Karpas-422 (cell line): ENCODE results near the gene DDX10. TPM values are rescaled to one million over a fixed set of nuclear protein-coding genes. Genes with fewer than 3 reads are reported as not detected.
"Not testable (repeated sequence)": the region's sequence is repeated elsewhere in the genome, so short reads cannot be mapped to it uniquely, and the experiment has no call there.

Source experiments
- DNase-seq: peaks from one replicate; pipeline ENCODE4 v3.0.0-alpha.2; 2015
- H2AFZ ChIP-seq: fragments of 200-600 bp; sonication (generic); 2 replicates; pipeline ENCODE4 v1.6.1; 2014; ENCODE audit warnings: antibody characterized with exemption, low read length, mixed read lengths
- H3K27ac ChIP-seq: fragments of 200-600 bp; sonication (generic); 2 replicates; pipeline ENCODE4 v1.5.1; 2014; ENCODE audit warnings: mild to moderate bottlenecking, low read length, moderate library complexity
- H3K27me3 ChIP-seq: fragments of 200-600 bp; sonication (generic); 2 replicates; pipeline ENCODE4 v1.6.1; 2014; ENCODE audit warnings: low read length, mixed read lengths
- H3K36me3 ChIP-seq: fragments of 200-600 bp; sonication (generic); 2 replicates; pipeline ENCODE4 v1.6.1; 2014; ENCODE audit warnings: low read length, mixed read lengths; ENCODE audit not compliant: insufficient read depth
- H3K4me1 ChIP-seq: fragments of 200-600 bp; sonication (generic); 2 replicates; pipeline ENCODE4 v1.6.1; 2014; ENCODE audit warnings: mild to moderate bottlenecking, low read length, mixed read lengths
- H3K4me2 ChIP-seq: fragments of 200-600 bp; sonication (generic); 2 replicates; pipeline ENCODE4 v1.6.1; 2014; ENCODE audit warnings: low read length, low read depth, mild to moderate bottlenecking; ENCODE audit not compliant: poor library complexity, severe bottlenecking
- H3K4me3 ChIP-seq: fragments of 200-600 bp; sonication (generic); 2 replicates; pipeline ENCODE4 v1.5.1; 2014; ENCODE audit warnings: mild to moderate bottlenecking, antibody characterized with exemption, low read length, mixed read lengths
- H3K79me2 ChIP-seq: fragments of 200-600 bp; sonication (generic); 2 replicates; pipeline ENCODE4 v1.6.1; 2014; ENCODE audit warnings: mild to moderate bottlenecking, low read length, mixed read lengths
- H3K9ac ChIP-seq: fragments of 200-600 bp; sonication (generic); 2 replicates; pipeline ENCODE4 v1.6.0; 2014; ENCODE audit warnings: low read length
- H3K9me2 ChIP-seq: fragments of 200-600 bp; sonication (generic), shearing (Covaris generic); replicated peaks from 2 replicates; pipeline ENCODE4 v1.6.0; 2014; ENCODE audit warnings: mild to moderate bottlenecking, low read length, moderate library complexity; ENCODE audit not compliant: insufficient read depth
- H3K9me3 ChIP-seq: fragments of 300-700, 200-600 bp; sonication (generic); 2 replicates; pipeline ENCODE4 v1.6.1; 2014; ENCODE audit warnings: low read length, mixed read lengths
- H4K20me1 ChIP-seq: fragments of 200-600 bp; sonication (generic); 2 replicates; pipeline ENCODE4 v1.6.1; 2014; ENCODE audit warnings: mild to moderate bottlenecking, antibody characterized with exemption, low read length, low read depth; ENCODE audit not compliant: insufficient read depth
- total RNA-seq: library from RNA; depleted of rRNA; stranded (reverse); fragments of >200 nt; shearing (Covaris generic); gene quantifications from 2 replicates; pipeline ENCODE4 v1.2.3, GENCODE V29; 2014; ENCODE audit warnings: low replicate concordance

Gene DDX10
- total RNA-seq, 1 experiment from 2014 or later, result 103 TPM

GRCh38 chr11:108813086-108813485 lies 148.2 kb downstream of the DDX10 start:
- DNase-seq, result no peak
- no peak overlapping the region for H3K9ac ChIP-seq
- H3K79me2 ChIP-seq, result peaks cover 96% of the 10 kb centered on the region
- no peaks in the 10 kb centered on the region for H4K20me1 ChIP-seq
- no peak overlapping the region for H2AFZ ChIP-seq
- no peaks in the 10 kb centered on the region for H3K9me2 ChIP-seq
- H3K27me3 ChIP-seq, result no peaks in the 10 kb centered on the region
- no peaks in the 10 kb centered on the region for H3K9me3 ChIP-seq
- no peak overlapping the region for H3K4me2 ChIP-seq
- H3K4me3 ChIP-seq, result no peak overlapping the region
- H3K36me3 ChIP-seq, result no peaks in the 10 kb centered on the region
- H3K27ac ChIP-seq, result no peak overlapping the region
- H3K4me1 ChIP-seq, result no peaks in the 10 kb centered on the region

GRCh38 chr11:108817976-108818375 lies 153.1 kb downstream of the DDX10 start:
- Histone ChIP-seq H3K9me2 (no peaks in the 10 kb centered on the region), H3K4me3 (no peak overlapping the region), H3K27me3 (no peaks in the 10 kb centered on the region), H3K4me2 (no peak overlapping the region), H3K79me2 (peaks cover 93% of the 10 kb centered on the region), H3K4me1 (no peaks in the 10 kb centered on the region), H3K9ac (no peak overlapping the region), H2AFZ (no peak overlapping the region), H4K20me1 (no peaks in the 10 kb centered on the region), H3K9me3 (no peaks in the 10 kb centered on the region), H3K27ac (no peak overlapping the region), H3K36me3 (no peaks in the 10 kb centered on the region)
- DNase-seq, result no peak

GRCh38 chr11:108818971-108819370 lies 154.1 kb downstream of the DDX10 start:
- H3K9me2 ChIP-seq, result no peaks in the 10 kb centered on the region
- no peak for DNase-seq
- H2AFZ ChIP-seq, result no peak overlapping the region
- no peak overlapping the region for H3K4me3 ChIP-seq
- no peak overlapping the region for H3K27ac ChIP-seq
- no peaks in the 10 kb centered on the region for H3K9me3 ChIP-seq
- no peaks in the 10 kb centered on the region for H3K4me1 ChIP-seq
- H3K79me2 ChIP-seq, result peaks cover 93% of the 10 kb centered on the region
- H3K27me3 ChIP-seq, result no peaks in the 10 kb centered on the region
- H3K4me2 ChIP-seq, result no peak overlapping the region
- no peak overlapping the region for H3K9ac ChIP-seq
- no peaks in the 10 kb centered on the region for H3K36me3 ChIP-seq
- no peaks in the 10 kb centered on the region for H4K20me1 ChIP-seq

GRCh38 chr11:108819957-108820356 lies 155.1 kb downstream of the DDX10 start:
- Histone ChIP-seq H3K79me2 (peaks cover 93% of the 10 kb centered on the region), H3K4me2 (no peak overlapping the region), H3K4me3 (no peak overlapping the region), H4K20me1 (no peaks in the 10 kb centered on the region), H3K9me2 (no peaks in the 10 kb centered on the region), H3K9me3 (no peaks in the 10 kb centered on the region), H3K27me3 (no peaks in the 10 kb centered on the region), H3K27ac (no peak overlapping the region), H3K36me3 (no peaks in the 10 kb centered on the region), H2AFZ (no peak overlapping the region), H3K4me1 (no peaks in the 10 kb centered on the region), H3K9ac (no peak overlapping the region)
- DNase-seq, result no peak

- DNase-seq, H3K36me3 ChIP-seq, H4K20me1 ChIP-seq, H3K4me2 ChIP-seq, H3K4me1 ChIP-seq, H3K27me3 ChIP-seq, H3K9ac ChIP-seq, H3K4me3 ChIP-seq, H2AFZ ChIP-seq, H3K9me2 ChIP-seq, H3K27ac ChIP-seq, H3K9me3 ChIP-seq: not testable (repeated sequence)
- H3K79me2 ChIP-seq, result peaks cover 94% of the 10 kb centered on the region
Measured at GRCh38 chr11:108823960-108824359, 159.1 kb downstream of the DDX10 start.

GRCh38 chr11:108824545-108824944 lies 159.7 kb downstream of the DDX10 start:
- no peaks in the 10 kb centered on the region for H3K4me1 ChIP-seq
- no peaks in the 10 kb centered on the region for H3K36me3 ChIP-seq
- no peak for DNase-seq
- H3K27ac ChIP-seq, result no peak overlapping the region
- H3K27me3 ChIP-seq, result no peaks in the 10 kb centered on the region
- no peaks in the 10 kb centered on the region for H3K9me2 ChIP-seq
- no peak overlapping the region for H3K4me2 ChIP-seq
- no peaks in the 10 kb centered on the region for H3K9me3 ChIP-seq
- H2AFZ ChIP-seq, result no peak overlapping the region
- peaks cover 97% of the 10 kb centered on the region for H3K79me2 ChIP-seq
- no peaks in the 10 kb centered on the region for H4K20me1 ChIP-seq
- no peak overlapping the region for H3K9ac ChIP-seq
- H3K4me3 ChIP-seq, result no peak overlapping the region

- H3K4me2 ChIP-seq, result no peak overlapping the region
Measured at GRCh38 chr11:108825381-108825780, 160.5 kb downstream of the DDX10 start.

GRCh38 chr11:108826136-108826535 lies 161.3 kb downstream of the DDX10 start:
- Histone ChIP-seq H3K9me3 (no peaks in the 10 kb centered on the region), H3K4me2 (no peak overlapping the region), H3K27me3 (no peaks in the 10 kb centered on the region), H2AFZ (no peak overlapping the region), H3K9me2 (no peaks in the 10 kb centered on the region), H3K4me3 (no peak overlapping the region), H4K20me1 (no peaks in the 10 kb centered on the region), H3K79me2 (peaks cover 97% of the 10 kb centered on the region), H3K36me3 (no peaks in the 10 kb centered on the region), H3K4me1 (no peaks in the 10 kb centered on the region), H3K27ac (no peak overlapping the region), H3K9ac (no peak overlapping the region)
- no peak for DNase-seq

More at GRCh38 chr11:108825381-108825780, 160.5 kb downstream of the DDX10 start:
- no peaks in the 10 kb centered on the region for H3K27me3 ChIP-seq
- no peaks in the 10 kb centered on the region for H3K4me1 ChIP-seq
- no peaks in the 10 kb centered on the region for H4K20me1 ChIP-seq
- H3K79me2 ChIP-seq, result peaks cover 98% of the 10 kb centered on the region
- no peaks in the 10 kb centered on the region for H3K9me2 ChIP-seq
- no peak for DNase-seq
- H3K27ac ChIP-seq, result no peak overlapping the region
- no peaks in the 10 kb centered on the region for H3K9me3 ChIP-seq
- no peaks in the 10 kb centered on the region for H3K36me3 ChIP-seq
- no peak overlapping the region for H3K9ac ChIP-seq
- H3K4me3 ChIP-seq, result no peak overlapping the region
- H2AFZ ChIP-seq, result no peak overlapping the region

GRCh38 chr11:108835624-108836023 lies 170.8 kb downstream of the DDX10 start:
- no peak for DNase-seq
- Histone ChIP-seq H3K4me2 (no peak overlapping the region), H3K27me3 (no peaks in the 10 kb centered on the region), H3K9me3 (no peaks in the 10 kb centered on the region), H3K9me2 (no peaks in the 10 kb centered on the region), H4K20me1 (no peaks in the 10 kb centered on the region), H3K9ac (no peak overlapping the region), H3K36me3 (peaks cover 6% of the 10 kb centered on the region; the same call in 1 of the 2 replicates), H3K27ac (no peak overlapping the region), H3K4me3 (no peak overlapping the region), H3K4me1 (peaks cover 30% of the 10 kb centered on the region), H3K79me2 (peaks cover 75% of the 10 kb centered on the region), H2AFZ (no peak overlapping the region)
